GM12878 (cell line): ENCODE data around the gene TYR. TPM values are rescaled to one million over a fixed set of nuclear protein-coding genes. Genes with fewer than 3 reads are reported as not detected.

Experiments used
- ATAC-seq: fragments of 200-7000 bp; cut with Tn5 transposase; 3 replicates; pipeline ENCODE4 v1.9.1; 2020; ENCODE audit warnings: mild to moderate bottlenecking, moderate library complexity
- BruUV-seq: library from RNA; stranded (reverse); fragments of 400-500 nt; replicated peaks from 2 replicates; lab custom pipeline; 2021; lab: Mats Ljungman, UMichigan
- CTCF ChIA-PET: fragments of 300-600 bp; sonication (Branson Sonifier 250); formaldehyde crosslinking; extraction: SDS; loops from one replicate; lab custom pipeline; 2021; ENCODE audit warnings: inconsistent platforms; lab: Yijun Ruan, JAX
- POLR2A ChIA-PET: fragments of 350-600 bp; formaldehyde crosslinking; extraction: SDS; loops from one replicate; lab custom pipeline; 2021; ENCODE audit warnings: inconsistent platforms; lab: Charles Lee
- RAD21 ChIA-PET: fragments of 300-600 bp; sonication (Branson Sonifier 250); formaldehyde crosslinking; loops from one replicate; lab custom pipeline; 2023; ENCODE audit warnings: antibody characterized with exemption; ENCODE audit not compliant: unreplicated experiment; lab: Charles Lee
- SMC1A ChIA-PET: fragments of 300-600 bp; sonication (Branson Sonifier 250); formaldehyde crosslinking; loops from one replicate; lab custom pipeline; 2023; ENCODE audit not compliant: unreplicated experiment, uncharacterized antibody; lab: Charles Lee
- DNase-seq: peaks from one replicate; pipeline ENCODE4 v3.0.0-alpha.2; 2011; ENCODE audit warnings: low read depth, low spot score
- FAIRE-seq: peaks from 3 replicates; lab custom pipeline; 2011; peaks lifted over from hg19 to GRCh38; lab: Jason Lieb, UNC
- H2AFZ ChIP-seq: 2 replicates; pipeline ENCODE4 v1.6.0; 2011; ENCODE audit warnings: low read depth, low read length, control low read depth; ENCODE audit not compliant: control insufficient read depth
- H3K27ac ChIP-seq: 2 replicates; pipeline ENCODE4 v1.5.1; 2011; ENCODE audit warnings: control low read depth; ENCODE audit not compliant: control insufficient read depth, insufficient read depth
- H3K27me3 ChIP-seq, 2 experiments: replicated peaks in 1 of 2; 2 replicates each; pipeline versions ENCODE4 v1.6.0 to v1.6.1; 2011; ENCODE audit warnings: low read length in 1 of 2; ENCODE audit not compliant: control insufficient read depth in 2 of 2, insufficient read depth in 2 of 2
- H3K36me3 ChIP-seq, 2 experiments: 2 replicates each; pipeline ENCODE4 v1.5.1; 2011; ENCODE audit warnings: low read length in 1 of 2; ENCODE audit not compliant: control insufficient read depth in 2 of 2, insufficient read depth in 2 of 2
- H3K4me1 ChIP-seq: 2 replicates; pipeline ENCODE4 v1.6.1; 2011; ENCODE audit warnings: mild to moderate bottlenecking, low read length, moderate library complexity, mixed read lengths; ENCODE audit not compliant: control insufficient read depth, insufficient read depth
- H3K4me2 ChIP-seq: 2 replicates; pipeline ENCODE4 v1.6.0; 2011; ENCODE audit warnings: control low read depth; ENCODE audit not compliant: control insufficient read depth, insufficient read depth
- H3K4me3 ChIP-seq: fragments of 200-600 bp; sonication (generic); 2 replicates; pipeline ENCODE4 v1.5.1; 2016
- H3K79me2 ChIP-seq: 2 replicates; pipeline ENCODE4 v1.6.0; 2011; ENCODE audit warnings: low read length; ENCODE audit not compliant: control insufficient read depth, insufficient read depth
- H3K9ac ChIP-seq: 2 replicates; pipeline ENCODE4 v1.8.0; 2011; ENCODE audit warnings: low read length, control low read depth, mixed read lengths; ENCODE audit not compliant: control insufficient read depth, insufficient read depth
- H3K9me3 ChIP-seq: replicated peaks from 3 replicates; pipeline ENCODE4 v1.5.1; 2011; ENCODE audit warnings: mild to moderate bottlenecking, low read length; ENCODE audit not compliant: control insufficient read depth, insufficient read depth
- H4K20me1 ChIP-seq: 2 replicates; pipeline ENCODE4 v1.6.0; 2011; ENCODE audit not compliant: control insufficient read depth, insufficient read depth
- BCLAF1 ChIP-seq: fragments of 450-650 bp; IDR thresholded peaks from 2 replicates; pipeline ENCODE4 v1.6.1; 2017; ENCODE audit warnings: antibody characterized with exemption, mild to moderate bottlenecking, moderate library complexity
- E2F8 ChIP-seq: fragments of 450-650 bp; IDR thresholded peaks from 2 replicates; pipeline ENCODE4 v1.6.1; 2018; ENCODE audit warnings: mild to moderate bottlenecking, low read depth, moderate library complexity; ENCODE audit not compliant: partially characterized antibody
- EP300 ChIP-seq, 2 experiments: fragments of 150-350 bp in 1 of 2; IDR thresholded peaks; 2 replicates each; pipeline ENCODE4 v1.6.1; 2011 to 2012; ENCODE audit warnings: low read depth in 2 of 2, low read length in 2 of 2, borderline replicate concordance in 1 of 2, improper control_type of control experiment in 1 of 2, inconsistent platforms in 1 of 2; ENCODE audit not compliant: control insufficient read depth in 1 of 2
- ESRRA ChIP-seq: IDR thresholded peaks from 2 replicates; pipeline ENCODE4 v1.6.1; 2012; ENCODE audit warnings: mild to moderate bottlenecking, low read length, improper control_type of control experiment
- FOS ChIP-seq: IDR thresholded peaks from 3 replicates; pipeline ENCODE4 v1.6.1; 2011; ENCODE audit warnings: borderline replicate concordance; ENCODE audit not compliant: insufficient read length; ENCODE audit errors: extremely low read depth
- HCFC1 ChIP-seq: fragments of 150-350 bp; IDR thresholded peaks from 2 replicates; pipeline ENCODE4 v1.6.1; 2014; ENCODE audit warnings: low read length
- MAX ChIP-seq: IDR thresholded peaks from 2 replicates; pipeline ENCODE4 v1.6.1; 2012; ENCODE audit warnings: low read depth, low read length, improper control_type of control experiment
- MEF2B ChIP-seq: fragments of 450-650 bp; IDR thresholded peaks from 2 replicates; pipeline ENCODE4 v1.6.1; 2018; ENCODE audit warnings: mild to moderate bottlenecking, moderate library complexity; ENCODE audit not compliant: partially characterized antibody, poor library complexity, severe bottlenecking
- MTA2 ChIP-seq: fragments of 450-650 bp; IDR thresholded peaks from 2 replicates; pipeline ENCODE4 v1.6.1; 2016; ENCODE audit warnings: low read depth, mild to moderate bottlenecking, moderate library complexity
- MXI1 ChIP-seq: fragments of 150-350 bp; IDR thresholded peaks from 2 replicates; pipeline ENCODE4 v1.6.1; 2011; ENCODE audit warnings: low read depth, mild to moderate bottlenecking, inconsistent platforms, low read length, improper control_type of control experiment
- NFYB ChIP-seq: IDR thresholded peaks from 2 replicates; pipeline ENCODE4 v1.6.1; 2011; ENCODE audit warnings: low read depth, mild to moderate bottlenecking, low read length, improper control_type of control experiment, moderate library complexity; ENCODE audit not compliant: insufficient read depth
- NR2F1 ChIP-seq: fragments of 450-650 bp; conservative IDR thresholded peaks from 2 replicates; pipeline ENCODE4 v1.6.1; 2017; ENCODE audit warnings: mild to moderate bottlenecking
- NRF1 ChIP-seq: conservative IDR thresholded peaks from 2 replicates; pipeline ENCODE4 v1.6.1; 2011; ENCODE audit warnings: mild to moderate bottlenecking, low read depth, low read length, improper control_type of control experiment
- RBBP5 ChIP-seq: fragments of 200-600 bp; sonication (generic); conservative IDR thresholded peaks from 2 replicates; pipeline ENCODE4 v1.6.1; 2016
- SMAD1 ChIP-seq: fragments of 450-650 bp; IDR thresholded peaks from 2 replicates; pipeline ENCODE4 v1.6.1; 2018; ENCODE audit warnings: mild to moderate bottlenecking, low read depth; ENCODE audit not compliant: partially characterized antibody
- SPI1 ChIP-seq: IDR thresholded peaks from 2 replicates; pipeline ENCODE4 v1.6.1; 2011; ENCODE audit warnings: low read depth, mild to moderate bottlenecking, low read length, moderate library complexity, borderline replicate concordance; ENCODE audit not compliant: insufficient read depth
- SRF ChIP-seq, 2 experiments: IDR thresholded peaks; 2 replicates each; pipeline ENCODE4 v1.6.1; 2011; ENCODE audit warnings: low read depth in 2 of 2, low read length in 2 of 2, mild to moderate bottlenecking in 1 of 2, moderate library complexity in 1 of 2
- USF1 ChIP-seq: IDR thresholded peaks from 2 replicates; pipeline ENCODE4 v1.6.1; 2011; ENCODE audit warnings: borderline replicate concordance, low read depth, mild to moderate bottlenecking, moderate library complexity, mixed read lengths, low read length; ENCODE audit not compliant: insufficient read depth; ENCODE audit errors: extremely low read length
- WGBS: methylation state at CpG from one replicate; pipeline ENCODE4 v1.1.6; 2016; ENCODE audit warnings: low lambda C conversion rate; ENCODE audit not compliant: insufficient replicate concordance, insufficient coverage; ENCODE audit errors: missing lambda C conversion rate; 5-methylcytosine and 5-hydroxymethylcytosine counted together
- in situ Hi-C: fragments of 300-500 bp; cut with MboI; formaldehyde crosslinking; loops from 9 replicates; pipeline ENCODE4 v1.14.3; 2018; ENCODE audit warnings: mixed read lengths
- intact Hi-C: fragments of 100-400 bp; cut with micrococcal nuclease; formaldehyde crosslinking; loops from one replicate; pipeline ENCODE4 v1.14.2; 2022; ENCODE audit not compliant: unreplicated experiment
- polyA plus RNA-seq, 11 experiments: library from polyadenylated mRNA; depleted of rRNA in 4 of 11; unstranded in 6 of 11; stranded (reverse) in 5 of 11; fragments of >200 nt; fragmentation: Nextera tagmentation in 4 of 11; fragmentation: Illumina TruSeq in 1 of 11; extraction: Ambion mirVana in 4 of 11; extraction: Trizol in 1 of 11; gene quantifications; 1 replicate in 1 of 11; 2 replicates in 10 of 11; pipeline versions ENCODE4 v1.2.1 to v1.2.3, GENCODE V29; 2011 to 2016; ENCODE audit warnings: inconsistent platforms in 2 of 11, missing spikeins in 2 of 11, low read depth in 1 of 11
- total RNA-seq, 4 experiments: library from RNA; depleted of rRNA in 3 of 4; stranded (reverse); fragments of >200 nt in 3 of 4; fragmentation: Illumina TruSeq in 1 of 4; extraction: Trizol in 1 of 4; gene quantifications; 2 replicates each; pipeline versions ENCODE4 v1.2.1 to v1.2.3, GENCODE V29; 2013 to 2021

Gene TYR
- total and polyA plus RNA-seq, 10 of the 15 experiments (the other 5 are each of a cell fraction or from before 2014, with no cell fraction given): not detected

GRCh38 chr11:89249196-89249595, 71.5 kb downstream of the TYR start:
- no peak for FAIRE-seq
- intact Hi-C loops (no loop called here), in situ Hi-C loops (no loop called here)
- Histone ChIP-seq H3K27ac (no peak overlapping the region), H3K9me3 (no peaks in the 10 kb centered on the region), H3K4me2 (no peak overlapping the region), H2AFZ (no peak overlapping the region), H3K36me3 (no peaks in the 10 kb centered on the region), H3K27me3 (no peaks in the 10 kb centered on the region), H4K20me1 (no peaks in the 10 kb centered on the region), H3K4me1 (no peaks in the 10 kb centered on the region), H3K9ac (no peak overlapping the region), H3K4me3 (no peak overlapping the region), H3K79me2 (no peaks in the 10 kb centered on the region)
- ChIA-PET POLR2A (no interaction called here), CTCF (no interaction called here), SMC1A (no interaction called here), RAD21 (no interaction called here)
- 40% methylated on average over 2 of the region's 2 CpGs for WGBS
- no peak for DNase-seq
- ATAC-seq: no peak
- TF ChIP-seq SPI1: no peak
- no peak for TF ChIP-seq USF1
- TF ChIP-seq BCLAF1: no peak
- TF ChIP-seq MXI1: no peak
- TF ChIP-seq HCFC1: no peak
- no peak for TF ChIP-seq FOS
- no peak for TF ChIP-seq NFYB
- no peak for TF ChIP-seq SMAD1
- no peak for TF ChIP-seq ESRRA
- TF ChIP-seq RBBP5: no peak
- no peak for TF ChIP-seq MEF2B
- TF ChIP-seq SRF (IDR thresholded peaks at IDR 0.05; ENCODE audit: low read depth in 2 of 2, low read length in 2 of 2): no peak
- TF ChIP-seq E2F8: no peak
- TF ChIP-seq NRF1: no peak
- no peak for TF ChIP-seq MTA2
- no peak for TF ChIP-seq EP300 (IDR thresholded peaks at IDR 0.05; ENCODE audit: borderline replicate concordance in 1 of 2, control insufficient read depth in 1 of 2, low read depth in 2 of 2, low read length in 2 of 2)
- no peak for TF ChIP-seq MAX
- TF ChIP-seq NR2F1: no peak
- BruUV-seq: no TSS peak
